KMS-11 (cell line): ENCODE data around the gene ADSS1.

Experiments used
- H2AFZ ChIP-seq: fragments of 200-600 bp; sonication (generic); 2 replicates; pipeline ENCODE4 v1.6.1; 2016; ENCODE audit warnings: antibody characterized with exemption, mixed run types, low read depth
- H3K27ac ChIP-seq: fragments of 200-600 bp; sonication (generic); 2 replicates; pipeline ENCODE4 v1.6.1; 2016; ENCODE audit warnings: mild to moderate bottlenecking, mixed run types
- H3K27me3 ChIP-seq: fragments of 200-600 bp; sonication (generic); 2 replicates; pipeline ENCODE4 v1.6.1; 2017; ENCODE audit warnings: mild to moderate bottlenecking, low read depth, mixed run types, moderate library complexity; ENCODE audit not compliant: insufficient read depth
- H3K36me3 ChIP-seq: fragments of 200-600 bp; sonication (generic); 2 replicates; pipeline ENCODE4 v1.6.1; 2017; ENCODE audit warnings: mild to moderate bottlenecking, mixed run types; ENCODE audit not compliant: insufficient read depth
- H3K4me1 ChIP-seq: fragments of 200-600 bp; sonication (generic); 2 replicates; pipeline ENCODE4 v1.6.1; 2016; ENCODE audit warnings: mild to moderate bottlenecking, low read depth, mixed run types; ENCODE audit not compliant: poor library complexity, severe bottlenecking
- H3K4me2 ChIP-seq: fragments of 200-600 bp; sonication (generic); 2 replicates; pipeline ENCODE4 v1.7.0; 2016; ENCODE audit warnings: mild to moderate bottlenecking, mixed run types
- H3K4me3 ChIP-seq: fragments of 200-600 bp; sonication (generic); IDR thresholded peaks from 2 replicates; pipeline ENCODE4 v1.6.1; 2017; ENCODE audit warnings: low read depth, low read length, mixed read lengths; ENCODE audit not compliant: insufficient read depth
- H3K79me2 ChIP-seq: fragments of 200-600 bp; sonication (generic); 2 replicates; pipeline ENCODE4 v1.6.1; 2016; ENCODE audit warnings: low read depth, mixed run types; ENCODE audit not compliant: insufficient read depth
- H3K9ac ChIP-seq: fragments of 200-600 bp; sonication (generic); 2 replicates; pipeline ENCODE4 v1.6.1; 2016; ENCODE audit warnings: mild to moderate bottlenecking, mixed run types
- H4K20me1 ChIP-seq: fragments of 200-600 bp; sonication (generic); 2 replicates; pipeline ENCODE4 v1.6.1; 2016; ENCODE audit warnings: mild to moderate bottlenecking, mixed run types; ENCODE audit not compliant: insufficient read depth
- CTCF ChIP-seq: fragments of 200-600 bp; sonication (generic); conservative IDR thresholded peaks from 2 replicates; pipeline ENCODE4 v1.6.1; 2017; ENCODE audit warnings: low read depth, mild to moderate bottlenecking, antibody characterized with exemption, low read length, moderate library complexity, mixed read lengths

The ADSS1 gene

GRCh38 chr14:104717646-104718045 is 6.4 kb upstream of the ADSS1 start:
- H3K27me3 ChIP-seq, result no peaks in the 10 kb centered on the region
- H3K4me1 ChIP-seq, result no peaks in the 10 kb centered on the region
- H2AFZ ChIP-seq, result no peak overlapping the region
- no peak overlapping the region for H3K27ac ChIP-seq
- H4K20me1 ChIP-seq, result no peaks in the 10 kb centered on the region
- H3K9ac ChIP-seq, result no peak overlapping the region
- H3K36me3 ChIP-seq, result no peaks in the 10 kb centered on the region
- TF ChIP-seq CTCF, result no peak
- no peak overlapping the region for H3K4me2 ChIP-seq
- no peak overlapping the region for H3K4me3 ChIP-seq
- H3K79me2 ChIP-seq, result no peaks in the 10 kb centered on the region

- H3K4me2 ChIP-seq, result no peak overlapping the region
- H4K20me1 ChIP-seq, result no peaks in the 10 kb centered on the region
- H2AFZ ChIP-seq, result no peak overlapping the region
- H3K9ac ChIP-seq, result no peak overlapping the region
- no peak overlapping the region for H3K4me3 ChIP-seq
- H3K27ac ChIP-seq, result no peak overlapping the region
- no peaks in the 10 kb centered on the region for H3K27me3 ChIP-seq
- no peak for TF ChIP-seq CTCF
- H3K4me1 ChIP-seq, result no peaks in the 10 kb centered on the region
- no peaks in the 10 kb centered on the region for H3K79me2 ChIP-seq
- H3K36me3 ChIP-seq, result no peaks in the 10 kb centered on the region
Measured at GRCh38 chr14:104718147-104718546, 5.9 kb upstream of the ADSS1 start.

GRCh38 chr14:104718871-104719270 is 5.2 kb upstream of the ADSS1 start:
- Histone ChIP-seq H3K27me3 (no peaks in the 10 kb centered on the region), H3K4me2 (no peak overlapping the region), H3K4me3 (no peak overlapping the region), H3K79me2 (no peaks in the 10 kb centered on the region), H3K9ac (no peak overlapping the region), H3K36me3 (no peaks in the 10 kb centered on the region), H4K20me1 (no peaks in the 10 kb centered on the region), H3K27ac (no peak overlapping the region), H2AFZ (no peak overlapping the region), H3K4me1 (no peaks in the 10 kb centered on the region)
- TF ChIP-seq CTCF, result no peak

GRCh38 chr14:104719343-104719742 is 4.7 kb upstream of the ADSS1 start:
- no peaks in the 10 kb centered on the region for H3K4me1 ChIP-seq
- no peak for TF ChIP-seq CTCF
- H3K27ac ChIP-seq, result no peak overlapping the region
- H2AFZ ChIP-seq, result no peak overlapping the region
- H4K20me1 ChIP-seq, result no peaks in the 10 kb centered on the region
- no peaks in the 10 kb centered on the region for H3K27me3 ChIP-seq
- H3K4me3 ChIP-seq, result no peak overlapping the region
- H3K9ac ChIP-seq, result no peak overlapping the region
- no peak overlapping the region for H3K4me2 ChIP-seq
- H3K79me2 ChIP-seq, result no peaks in the 10 kb centered on the region
- no peaks in the 10 kb centered on the region for H3K36me3 ChIP-seq
